Motor neuron (in vitro differentiated cells): Measurements from ENCODE around the gene CCL4L2. TPM values are rescaled to one million over a fixed set of nuclear protein-coding genes. Genes with fewer than 3 reads are reported as not detected.
A peak's percentile ranks its signal among the peaks of the same experiment; 100 is the strongest.
"Not testable (repeated sequence)": the region's sequence is repeated elsewhere in the genome, so short reads cannot be mapped to it uniquely, and the experiment has no call there.

ENCODE experiments used
- ATAC-seq, 8 experiments: fragments of 200-7000 bp; cut with Tn5 transposase; replicated peaks in 6 of 8; 2 replicates each; pipeline ENCODE4 v1.8.0; 2021; ENCODE audit warnings: mild to moderate bottlenecking in 8 of 8, moderate library complexity in 8 of 8
- H3K27ac ChIP-seq, 2 donors: fragments of 250-450 bp; sonication (Bioruptor Pico); 2 replicates each; pipeline ENCODE4 v1.9.0; 2021; ENCODE audit warnings: antibody characterized with exemption in 2 of 2, mild to moderate bottlenecking in 2 of 2, moderate library complexity in 1 of 2
- H3K4me1 ChIP-seq, 2 donors: fragments of 250-450 bp; sonication (Bioruptor Pico); replicated peaks in 1 of 2; 2 replicates each; pipeline ENCODE4 v1.6.1; 2021; ENCODE audit warnings: antibody characterized with exemption in 2 of 2, mild to moderate bottlenecking in 2 of 2, moderate library complexity in 1 of 2
- H3K4me3 ChIP-seq, 5 donors: fragments of 250-450 bp; sonication (Bioruptor Pico); 2 replicates each; pipeline ENCODE4 v1.9.0; 2021; ENCODE audit warnings: antibody characterized with exemption in 5 of 5, mild to moderate bottlenecking in 5 of 5, moderate library complexity in 4 of 5
- WGBS, 10 experiments: fragments of 450-650 bp; shearing (Covaris generic); methylation state at CpG; one replicate each; pipeline ENCODE4 v1.0.0; 2022; 5-methylcytosine and 5-hydroxymethylcytosine counted together
- in situ Hi-C, 9 experiments: fragments of 400-800 bp; cut with MboI; loops; one replicate each; pipeline ENCODE4 v1.15.0; 2021; ENCODE audit warnings: low sequenced_read_pairs in 9 of 9, low pct_unique_long_range_greater_than_20kb in 2 of 9; ENCODE audit not compliant: unreplicated experiment in 9 of 9
- total RNA-seq, 8 experiments: library from RNA; unstranded; fragments of 300-600 nt; gene quantifications; 2 replicates each; pipeline versions ENCODE4 v1.2.3 to v1.2.4, GENCODE V29; 2022

Gene CCL4L2
- total RNA-seq, 8 experiments from 2014 or later = 0.31 to 0.81 (median 0.55) TPM; not detected in 4

DNA sequence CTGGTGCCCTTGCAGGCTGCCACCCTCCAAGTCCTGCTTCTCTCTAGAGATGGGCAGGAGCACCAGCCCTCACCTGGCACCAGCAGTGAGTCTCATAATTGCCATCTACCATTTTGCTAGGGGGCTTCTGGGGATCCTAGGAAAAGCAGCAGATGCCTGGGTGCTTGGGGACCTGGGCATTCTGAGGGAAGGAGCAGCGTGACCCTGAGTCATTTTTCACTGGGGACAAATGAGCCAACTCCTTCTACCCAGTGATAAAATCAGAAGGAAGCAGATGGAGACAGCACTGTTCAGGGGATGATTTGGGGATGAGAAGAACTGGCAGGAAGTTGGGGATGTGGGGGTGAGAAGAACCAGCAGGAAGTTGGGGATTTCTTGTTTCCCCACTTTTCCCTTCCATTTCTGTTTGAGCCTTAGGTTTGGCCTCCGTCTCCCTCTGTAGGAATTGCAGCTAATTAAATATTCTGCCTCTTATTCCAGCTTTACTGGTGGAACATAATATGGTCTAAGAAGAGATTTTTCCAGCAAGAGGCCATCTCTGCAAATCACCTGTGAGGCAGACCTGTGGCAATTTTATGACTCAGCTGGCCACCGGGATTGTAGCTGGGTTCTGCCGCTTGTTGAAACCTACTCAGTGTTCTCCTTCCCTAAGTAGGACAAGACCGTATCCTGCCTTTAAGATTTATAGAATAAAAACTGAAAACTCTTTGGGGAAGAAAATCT is 22.8 kb upstream of the CCL4L2 start:
- WGBS, 10 experiments = 0 to 92% (median 72%) methylated on average over 1 to 5 of the region's 5 CpGs; no CpG with 5 or more reads in 1 of the 10 experiments
- not testable (repeated sequence) for ATAC-seq, H3K27ac ChIP-seq, H3K4me1 ChIP-seq, H3K4me3 ChIP-seq
- in situ Hi-C loops = loop anchor here in 1 of 9 experiments (25.0 kb wide), 1 partner anchor 299 kb away; the partner anchor contains the start of gene ZNHIT3

DNA sequence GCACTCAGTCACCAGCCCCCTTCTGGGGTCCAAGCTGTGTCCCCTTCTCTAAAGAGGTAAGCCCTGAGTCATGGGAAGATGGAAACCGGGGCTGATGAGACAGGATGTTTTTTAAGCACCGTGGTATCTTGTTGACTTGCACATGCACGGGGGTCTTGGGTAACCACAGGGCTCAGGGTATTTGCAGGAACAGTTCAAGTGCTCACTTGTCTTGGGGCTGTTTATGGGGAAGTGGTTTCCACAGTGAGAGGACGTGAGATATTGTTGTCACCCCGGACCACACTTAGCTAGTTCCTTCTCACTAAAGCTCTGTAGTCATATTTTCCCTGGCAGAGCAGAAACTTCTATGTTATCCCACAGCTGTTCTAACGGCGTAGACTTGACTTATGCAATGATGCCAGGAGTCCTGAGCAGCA is 22.0 kb upstream of the CCL4L2 start:
- in situ Hi-C loops = loop anchor here in 1 of 9 experiments (25.0 kb wide), 1 partner anchor 298 kb away; the partner anchor contains the start of gene ZNHIT3
- ATAC-seq = no peak
- no peaks in the 10 kb centered on the region for H3K4me1 ChIP-seq
- H3K4me3 ChIP-seq = no peak overlapping the region
- WGBS, 10 experiments = 40 to 92% (median 82%) methylated on average over 1 to 6 of the region's 7 CpGs; no CpG with 5 or more reads in 5 of the 10 experiments
- H3K27ac ChIP-seq = no peak overlapping the region

GRCh38 chr17:36189993-36190392 is 20.9 kb upstream of the CCL4L2 start:
- not testable (repeated sequence) for H3K27ac ChIP-seq, ATAC-seq, H3K4me1 ChIP-seq, H3K4me3 ChIP-seq
- in situ Hi-C loops = loop anchor here in 1 of 9 experiments (25.0 kb wide), 1 partner anchor 297 kb away; the partner anchor contains the start of gene ZNHIT3
- 10 to 79% (median 62%) methylated on average over 1 to 5 of the region's 5 CpGs for WGBS, 10 experiments

DNA sequence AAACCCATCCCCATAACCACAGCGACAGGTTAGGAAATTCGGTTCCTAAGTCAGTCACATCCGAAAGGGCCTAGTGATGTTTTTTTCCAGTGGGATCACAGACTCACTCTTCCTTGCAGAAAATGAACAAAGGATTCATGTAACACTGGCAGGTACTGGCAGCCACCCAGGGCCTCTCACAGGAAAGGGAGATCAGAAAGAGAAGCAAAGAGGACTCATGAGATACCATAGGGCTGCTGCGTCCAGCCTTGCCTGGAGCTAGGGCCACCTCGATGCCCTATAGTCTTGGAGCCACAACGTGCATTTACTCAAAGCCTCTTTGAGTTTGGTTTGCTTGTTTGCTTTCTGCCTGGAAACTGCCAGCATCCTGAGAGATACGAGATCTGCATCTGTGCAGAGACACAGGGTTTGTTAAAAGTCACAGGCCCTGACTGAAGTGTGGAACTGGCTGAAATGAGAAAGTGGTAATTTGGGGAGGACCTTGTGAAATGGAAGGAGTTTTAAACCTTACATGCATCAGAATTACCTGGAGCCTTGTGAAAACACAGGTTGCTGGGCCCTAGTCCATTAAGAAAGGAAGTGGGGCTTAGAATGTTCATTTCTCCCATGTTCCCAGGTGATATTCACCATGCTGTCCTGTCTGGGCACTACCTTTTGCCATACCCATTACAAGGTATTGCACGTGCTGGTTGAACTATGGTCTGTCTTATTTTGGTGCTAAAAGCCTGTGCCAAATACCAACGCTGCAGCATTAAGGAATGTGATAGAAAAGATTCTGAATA is 20.1 kb upstream of the CCL4L2 start:
- in situ Hi-C loops = loop anchor here in 1 of 9 experiments (25.0 kb wide), 1 partner anchor 297 kb away; the partner anchor contains the start of gene ZNHIT3
- H3K4me3 ChIP-seq, H3K4me1 ChIP-seq: not testable (repeated sequence)
- peak in 1 of 8 experiments; percentile 59 for ATAC-seq
- 44 to 93% (median 81%) methylated on average over 2 to 7 of the region's 9 CpGs; no CpG with 5 or more reads in 1 of the 10 experiments for WGBS, 10 experiments
- peak overlapping the region in 1 of 2 donors; percentile 37 for H3K27ac ChIP-seq

GRCh38 chr17:36193216-36193775 is 17.6 kb upstream of the CCL4L2 start:
- Histone ChIP-seq H3K4me3 (no peak overlapping the region), H3K4me1 (no peaks in the 10 kb centered on the region), H3K27ac (no peak overlapping the region)
- WGBS, 10 experiments = 15 to 100% (median 63%) methylated on average over 1 of the region's 1 CpG; no CpG with 5 or more reads in 1 of the 10 experiments
- ATAC-seq = no peak
- in situ Hi-C loops = loop anchor here in 1 of 9 experiments (25.0 kb wide), 1 partner anchor 294 kb away; the partner anchor contains the start of gene ZNHIT3

- in situ Hi-C loops = loop anchor here in 1 of 9 experiments (25.0 kb wide), 1 partner anchor 293 kb away; the partner anchor contains the start of gene ZNHIT3
- WGBS, 10 experiments = 73 to 100% (median 86%) methylated on average over 3 to 5 of the region's 8 CpGs; no CpG with 5 or more reads in 2 of the 10 experiments
- H3K4me3 ChIP-seq, H3K27ac ChIP-seq, ATAC-seq, H3K4me1 ChIP-seq: not testable (repeated sequence)
Measured at GRCh38 chr17:36194147-36194831, 16.6 kb upstream of the CCL4L2 start.

DNA sequence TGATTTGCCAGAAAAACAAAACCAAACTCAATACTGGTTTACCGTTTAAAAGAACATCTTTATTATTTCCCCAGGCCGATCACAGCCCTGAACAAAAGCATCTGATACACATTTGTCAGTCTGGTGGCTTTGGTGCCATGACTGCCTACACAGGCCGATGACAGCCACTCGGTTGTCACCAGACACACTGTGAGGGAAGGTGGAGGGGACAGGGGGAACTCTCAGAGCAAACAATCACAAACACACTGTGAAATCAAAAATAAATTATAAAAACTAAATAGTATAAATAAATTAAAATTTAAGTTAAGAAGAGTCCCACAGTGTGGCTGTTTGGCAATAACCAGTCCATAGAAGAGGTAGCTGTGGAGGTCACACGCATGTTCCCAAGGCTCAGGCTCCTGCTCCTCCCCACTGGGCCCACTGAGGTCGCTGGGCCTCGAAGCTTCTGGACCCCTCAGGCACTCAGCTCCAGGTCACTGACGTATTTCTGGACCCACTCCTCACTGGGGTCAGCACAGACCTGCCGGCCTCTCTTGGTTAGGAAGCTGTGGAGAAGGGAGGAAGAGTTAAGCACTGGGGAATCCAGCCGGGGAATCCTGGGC is 15.9 kb upstream of the CCL4L2 start:
- not testable (repeated sequence) for H3K4me1 ChIP-seq, H3K4me3 ChIP-seq, H3K27ac ChIP-seq
- 36 to 93% (median 82%) methylated on average over 2 to 9 of the region's 10 CpGs; no CpG with 5 or more reads in 2 of the 10 experiments for WGBS, 10 experiments
- in situ Hi-C loops = loop anchor here in 1 of 9 experiments (25.0 kb wide), 1 partner anchor 292 kb away; the partner anchor contains the start of gene ZNHIT3
- ATAC-seq = peak in 1 of 8 experiments; percentile 8

DNA sequence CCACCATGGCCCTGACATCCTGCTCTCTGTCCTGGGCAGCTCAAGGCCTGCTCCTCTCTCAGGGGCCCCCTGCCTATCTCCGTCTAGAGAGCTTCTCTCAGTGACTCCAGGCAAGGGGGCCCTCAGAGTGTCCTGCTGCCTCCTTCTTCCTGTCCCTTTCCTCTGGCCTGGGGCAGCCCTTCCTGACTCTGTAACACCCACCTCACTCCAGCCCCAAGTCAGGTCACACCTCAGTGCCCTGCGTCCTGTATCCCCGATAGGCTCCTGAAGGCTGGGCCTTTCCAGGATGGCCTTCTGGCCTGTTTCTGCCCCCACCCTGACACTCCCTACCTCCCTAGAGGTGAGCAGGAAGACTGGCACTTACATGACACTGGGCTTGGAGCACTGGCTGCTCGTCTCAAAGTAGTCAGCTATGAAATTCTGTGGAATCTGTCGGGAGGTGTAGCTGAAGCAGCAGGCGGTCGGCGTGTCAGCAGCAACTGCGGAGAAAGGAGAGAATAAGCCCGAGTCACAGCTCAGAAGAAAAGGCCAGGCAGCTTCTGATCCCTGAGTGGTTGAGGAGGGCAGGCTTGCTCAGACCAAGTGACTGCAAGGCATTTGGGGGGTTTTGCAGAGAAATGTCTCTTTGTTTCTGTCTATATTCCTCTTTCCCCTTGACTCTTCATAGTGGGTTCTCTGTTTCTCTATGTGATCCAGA is 15.3 kb upstream of the CCL4L2 start:
- in situ Hi-C loops = loop anchor here in 1 of 9 experiments (25.0 kb wide), 1 partner anchor 292 kb away; the partner anchor contains the start of gene ZNHIT3
- 50 to 90% (median 67%) methylated on average over 1 to 10 of the region's 10 CpGs; no CpG with 5 or more reads in 2 of the 10 experiments for WGBS, 10 experiments
- H3K4me1 ChIP-seq = no peaks in the 10 kb centered on the region
- no peak overlapping the region for H3K27ac ChIP-seq
- H3K4me3 ChIP-seq = no peak overlapping the region
- peak in 1 of 8 experiments; percentile 23 for ATAC-seq

DNA sequence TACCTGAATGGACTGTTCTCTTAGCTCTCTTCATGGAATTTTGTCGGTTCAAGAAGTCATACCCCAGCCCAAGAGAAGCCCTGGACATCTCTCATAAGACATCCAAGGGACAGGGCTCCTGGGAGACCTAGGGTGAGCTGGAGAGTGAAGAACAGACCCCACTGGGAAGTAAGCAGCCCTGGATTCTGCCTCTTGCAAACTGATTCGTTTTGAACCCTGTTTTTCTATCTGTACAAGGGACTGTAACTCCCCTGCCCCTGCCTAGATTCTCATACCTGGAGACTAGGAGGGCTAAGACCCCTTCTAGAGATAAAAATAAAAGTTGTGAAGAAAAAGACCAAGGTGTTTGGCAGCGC is 14.8 kb upstream of the CCL4L2 start:
- WGBS, 10 experiments = 20 to 64% (median 55%) methylated on average over 1 to 3 of the region's 3 CpGs; no CpG with 5 or more reads in 1 of the 10 experiments
- H3K27ac ChIP-seq = no peak overlapping the region
- H3K4me1 ChIP-seq = no peaks in the 10 kb centered on the region
- in situ Hi-C loops = loop anchor here in 1 of 9 experiments (25.0 kb wide), 1 partner anchor 291 kb away; the partner anchor contains the start of gene ZNHIT3
- H3K4me3 ChIP-seq = no peak overlapping the region
- ATAC-seq = no peak

GRCh38 chr17:36197387-36197703 is 13.5 kb upstream of the CCL4L2 start:
- Histone ChIP-seq H3K27ac (no peak overlapping the region), H3K4me1 (no peaks in the 10 kb centered on the region), H3K4me3 (no peak overlapping the region)
- WGBS, 10 experiments = 8 to 84% (median 48%) methylated on average over 1 to 4 of the region's 4 CpGs; no CpG with 5 or more reads in 2 of the 10 experiments
- in situ Hi-C loops = loop anchor here in 1 of 9 experiments (25.0 kb wide), 1 partner anchor 290 kb away; the partner anchor contains the start of gene ZNHIT3
- ATAC-seq = peak in 2 of 8 experiments; percentile 19 to 50

DNA sequence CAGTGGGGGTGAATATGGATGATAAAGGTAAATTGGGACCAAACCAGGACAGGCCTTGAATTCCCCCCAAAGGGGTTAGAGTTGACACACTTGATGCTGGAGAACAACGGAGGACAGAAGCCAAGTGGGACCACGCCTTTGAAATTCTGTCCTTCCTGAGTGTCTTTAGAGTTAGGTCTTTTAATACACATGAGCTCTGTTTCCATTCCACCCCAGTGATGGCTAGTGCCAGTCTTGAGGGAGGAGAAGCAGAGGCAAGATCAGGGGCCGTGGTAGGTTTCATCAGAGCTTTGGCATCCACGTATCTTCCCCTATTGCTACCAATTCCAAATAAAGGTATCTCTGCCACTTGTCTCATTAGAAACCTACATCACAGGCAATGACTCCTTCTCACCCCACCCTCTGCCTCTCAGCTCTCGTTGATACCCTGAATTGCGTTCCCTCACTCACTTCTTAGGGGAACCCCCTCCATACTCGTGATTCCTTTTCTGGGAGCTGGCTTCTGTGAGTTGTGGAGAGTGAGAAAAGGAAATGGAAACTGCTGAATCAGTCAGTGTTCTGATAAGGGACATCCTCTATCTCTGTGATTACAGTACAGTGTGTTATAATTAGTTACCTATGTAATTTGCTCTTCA is 11.9 kb upstream of the CCL4L2 start:
- in situ Hi-C loops = loop anchor here in 1 of 9 experiments (25.0 kb wide), 1 partner anchor 288 kb away; the partner anchor contains the start of gene ZNHIT3
- no peak for ATAC-seq
- Histone ChIP-seq H3K27ac (no peak overlapping the region), H3K4me1 (no peaks in the 10 kb centered on the region), H3K4me3 (no peak overlapping the region)
- WGBS, 10 experiments = 10 to 89% (median 67%) methylated on average over 1 to 7 of the region's 7 CpGs; no CpG with 5 or more reads in 1 of the 10 experiments
